Sigmoid colon (tissue), 7 donors: ENCODE results near the gene XPO6. TPM values are rescaled to one million over a fixed set of nuclear protein-coding genes. Genes with fewer than 3 reads are reported as not detected.

ENCODE experiments used
- DNase-seq: peaks from one replicate; pipeline ENCODE4 v3.0.0-alpha.2; 2019
- H3K27ac ChIP-seq, 4 donors: fragments of 200-600 bp; sonication (generic); one replicate each; pipeline ENCODE4 v1.5.1; 2016 to 2019; ENCODE audit warnings: mild to moderate bottlenecking in 1 of 4
- H3K27me3 ChIP-seq, 3 donors: fragments of 200-600 bp; sonication (generic); one replicate each; pipeline ENCODE4 v1.5.1; 2019; ENCODE audit warnings: mild to moderate bottlenecking in 1 of 3
- H3K36me3 ChIP-seq, 4 donors: fragments of 200-600 bp; sonication (generic); one replicate each; pipeline ENCODE4 v1.5.1; 2016 to 2019
- H3K4me1 ChIP-seq, 4 donors: fragments of 200-600 bp; sonication (generic); one replicate each; pipeline ENCODE4 v1.5.1; 2017 to 2019
- H3K4me3 ChIP-seq, 4 donors: fragments of 200-600 bp; sonication (generic); one replicate each; pipeline ENCODE4 v1.5.1; 2017 to 2019; ENCODE audit warnings: mild to moderate bottlenecking in 2 of 4, moderate library complexity in 1 of 4
- H3K9me3 ChIP-seq, 4 donors: fragments of 200-600 bp in 3 of 4; sonication (generic) in 3 of 4; one replicate each; pipeline versions ENCODE4 v1.5.1 to v1.6.1; 2013 to 2019
- EP300 ChIP-seq, 4 donors: sonication (generic); formaldehyde crosslinking; IDR thresholded peaks; one replicate each; pipeline ENCODE4 v1.6.1; 2017; ENCODE audit warnings: antibody characterized with exemption in 4 of 4
- POLR2A ChIP-seq, 2 donors: fragments of 450-650 bp; IDR thresholded peaks; one replicate each; pipeline ENCODE4 v1.6.1; 2016; ENCODE audit warnings: antibody characterized with exemption in 2 of 2, mild to moderate bottlenecking in 2 of 2, moderate library complexity in 2 of 2
- POLR2AphosphoS5 ChIP-seq, 4 donors: sonication (generic); formaldehyde crosslinking; IDR thresholded peaks; one replicate each; pipeline ENCODE4 v1.6.1; 2017; ENCODE audit warnings: antibody characterized with exemption in 4 of 4
- WGBS, 2 donors: extraction: QIAGEN DNeasy Blood & Tissue Kit; methylation state at CpG; one replicate each; pipeline ENCODE4 v1.1.7; 2013; 5-methylcytosine and 5-hydroxymethylcytosine counted together
- intact Hi-C: fragments of 100-400 bp; cut with DNase I; formaldehyde crosslinking; loops from one replicate; pipeline ENCODE4 v1.15.1; 2023
- polyA plus RNA-seq, 3 donors: library from polyadenylated mRNA; stranded (reverse); fragments of 200-250 nt; gene quantifications; one replicate each; pipeline ENCODE4 v1.2.3, GENCODE V29; 2013
- total RNA-seq, 4 donors: library from RNA; depleted of rRNA; stranded (reverse); fragments of >200 nt; gene quantifications; one replicate each; pipeline ENCODE4 v1.1.0, GENCODE V29; 2016
- TF ChIP-seq, protein P1 (sequence below), 4 experiments: fragments of 450-650 bp in 3 of 4; fragments of 200-600 bp in 1 of 4; IDR thresholded peaks; one replicate each; pipeline ENCODE4 v1.5.1; 2016 to 2019; ENCODE audit warnings: antibody characterized with exemption in 4 of 4, mild to moderate bottlenecking in 3 of 4, moderate library complexity in 2 of 4
- donor health status: healthy with polysubstance abuse.
- donor health status: Bipolar disorder and iron deficiency.
- donor health status: healthy.

XPO6 gene
- total and polyA plus RNA-seq, 7 donors = 40.2 to 101 (median 48.9) TPM

DNA sequence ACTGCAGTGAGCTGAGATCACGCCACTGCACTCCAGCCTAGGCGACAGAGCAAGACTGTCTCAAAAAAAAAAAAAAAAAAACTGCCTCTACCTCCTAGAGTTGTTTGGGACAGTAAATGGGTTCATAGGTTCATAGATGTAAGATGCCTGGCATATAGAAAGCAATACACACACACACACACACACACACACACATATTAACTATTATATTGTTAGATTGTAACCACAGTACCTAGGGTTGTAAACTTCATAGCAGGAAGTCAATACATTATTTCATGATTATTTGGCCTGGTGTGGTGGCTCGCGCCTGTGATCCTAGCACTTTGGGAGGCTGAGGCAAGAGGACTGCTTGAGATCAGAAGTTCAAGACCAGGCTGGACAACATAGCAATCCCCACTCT, 5.8 kb downstream of the XPO6 start:
- H3K4me1 ChIP-seq = peaks cover 0 to 18% (median 15%) of the 10 kb centered on the region in 4 donors
- DNase-seq = no peak
- 75 to 94% methylated on average over 4 of the region's 4 CpGs for WGBS, 2 donors
- TF ChIP-seq POLR2AphosphoS5 (IDR thresholded peaks at IDR 0.05) (no peak), POLR2A (IDR thresholded peaks at IDR 0.05) (no peak), EP300 (IDR thresholded peaks at IDR 0.05) (no peak)
- TF ChIP-seq, protein P1, sequence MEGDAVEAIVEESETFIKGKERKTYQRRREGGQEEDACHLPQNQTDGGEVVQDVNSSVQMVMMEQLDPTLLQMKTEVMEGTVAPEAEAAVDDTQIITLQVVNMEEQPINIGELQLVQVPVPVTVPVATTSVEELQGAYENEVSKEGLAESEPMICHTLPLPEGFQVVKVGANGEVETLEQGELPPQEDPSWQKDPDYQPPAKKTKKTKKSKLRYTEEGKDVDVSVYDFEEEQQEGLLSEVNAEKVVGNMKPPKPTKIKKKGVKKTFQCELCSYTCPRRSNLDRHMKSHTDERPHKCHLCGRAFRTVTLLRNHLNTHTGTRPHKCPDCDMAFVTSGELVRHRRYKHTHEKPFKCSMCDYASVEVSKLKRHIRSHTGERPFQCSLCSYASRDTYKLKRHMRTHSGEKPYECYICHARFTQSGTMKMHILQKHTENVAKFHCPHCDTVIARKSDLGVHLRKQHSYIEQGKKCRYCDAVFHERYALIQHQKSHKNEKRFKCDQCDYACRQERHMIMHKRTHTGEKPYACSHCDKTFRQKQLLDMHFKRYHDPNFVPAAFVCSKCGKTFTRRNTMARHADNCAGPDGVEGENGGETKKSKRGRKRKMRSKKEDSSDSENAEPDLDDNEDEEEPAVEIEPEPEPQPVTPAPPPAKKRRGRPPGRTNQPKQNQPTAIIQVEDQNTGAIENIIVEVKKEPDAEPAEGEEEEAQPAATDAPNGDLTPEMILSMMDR (IDR thresholded peaks at IDR 0.05) = no peak
- H3K4me3 ChIP-seq = no peak overlapping the region
- no peaks in the 10 kb centered on the region for H3K9me3 ChIP-seq
- H3K36me3 ChIP-seq = peaks cover 0 to 59% (median 11%) of the 10 kb centered on the region in 4 donors
- no peaks in the 10 kb centered on the region for H3K27me3 ChIP-seq
- no peak overlapping the region for H3K27ac ChIP-seq
- intact Hi-C loops = no loop called here

GRCh38 chr16:28205117-28205899, 6.5 kb downstream of the XPO6 start:
- no peak for DNase-seq
- Histone ChIP-seq H3K36me3 (peaks cover 0 to 63% (median 13%) of the 10 kb centered on the region in 4 donors), H3K27ac (no peak overlapping the region), H3K4me1 (peaks cover 0 to 11% (median 10%) of the 10 kb centered on the region in 4 donors), H3K27me3 (no peaks in the 10 kb centered on the region), H3K9me3 (no peaks in the 10 kb centered on the region), H3K4me3 (no peak overlapping the region)
- intact Hi-C loops = no loop called here
- 62 to 79% methylated on average over 6 of the region's 6 CpGs for WGBS, 2 donors
- TF ChIP-seq, protein P1 (IDR thresholded peaks at IDR 0.05) = no peak
- TF ChIP-seq POLR2AphosphoS5 (IDR thresholded peaks at IDR 0.05) (no peak), POLR2A (IDR thresholded peaks at IDR 0.05) (no peak), EP300 (IDR thresholded peaks at IDR 0.05) (no peak)

GRCh38 chr16:28204622-28205021, 7.1 kb downstream of the XPO6 start:
- Histone ChIP-seq H3K4me1 (peaks cover 0 to 4% (median 3%) of the 10 kb centered on the region in 4 donors), H3K27me3 (no peaks in the 10 kb centered on the region), H3K9me3 (no peaks in the 10 kb centered on the region), H3K4me3 (no peak overlapping the region), H3K36me3 (peaks cover 0 to 63% (median 13%) of the 10 kb centered on the region in 4 donors), H3K27ac (no peak overlapping the region)
- no peak for DNase-seq
- no peak for TF ChIP-seq POLR2A (IDR thresholded peaks at IDR 0.05)
- TF ChIP-seq, protein P1 (IDR thresholded peaks at IDR 0.05) = no peak
- TF ChIP-seq POLR2AphosphoS5 (IDR thresholded peaks at IDR 0.05) = no peak
- 92 to 95% methylated on average over 6 of the region's 6 CpGs for WGBS, 2 donors
- intact Hi-C loops = no loop called here

DNA sequence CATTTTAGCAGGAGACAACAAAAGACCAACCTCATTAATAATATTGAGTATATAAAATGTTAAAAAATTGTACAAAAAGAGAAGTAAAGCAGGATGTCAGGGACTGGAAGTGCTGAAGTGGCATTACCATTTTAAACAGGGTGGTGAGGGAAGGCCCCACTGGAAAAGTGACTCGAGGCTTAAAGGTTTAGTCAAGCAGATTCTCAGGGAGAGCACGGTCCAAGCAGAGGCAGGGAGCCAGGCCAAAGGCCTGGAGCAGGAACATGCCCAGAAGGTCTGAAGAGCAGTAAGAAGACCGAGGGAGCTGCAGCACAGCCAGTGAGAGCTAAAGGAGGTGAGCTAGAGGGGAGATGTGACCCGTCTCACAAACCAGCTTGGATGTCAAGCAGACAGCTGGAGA, 7.6 kb downstream of the XPO6 start:
- no peak for DNase-seq
- WGBS, 2 donors = 77 to 90% methylated on average over 4 of the region's 4 CpGs
- Histone ChIP-seq H3K9me3 (no peaks in the 10 kb centered on the region), H3K27ac (no peak overlapping the region), H3K36me3 (peaks cover 0 to 63% (median 13%) of the 10 kb centered on the region in 4 donors), H3K4me1 (peaks cover 0 to 4% (median 1%) of the 10 kb centered on the region in 4 donors), H3K4me3 (no peak overlapping the region), H3K27me3 (no peaks in the 10 kb centered on the region)
- no peak for TF ChIP-seq EP300 (IDR thresholded peaks at IDR 0.05)
- TF ChIP-seq, protein P1 (IDR thresholded peaks at IDR 0.05) = no peak
- no peak for TF ChIP-seq POLR2AphosphoS5 (IDR thresholded peaks at IDR 0.05)
- TF ChIP-seq POLR2A (IDR thresholded peaks at IDR 0.05) = no peak
- intact Hi-C loops = no loop called here
